DMS153 treated with DMSO at 0.1 percent for 48 hours (cell line): ENCODE results near the gene PLCXD3.
A peak's percentile ranks its signal among the peaks of the same experiment; 100 is the strongest.

ENCODE experiments used
- DNase-seq: peaks from one replicate; lab custom pipeline; 2025; ENCODE audit not compliant: unreplicated experiment; lab: John Stamatoyannopoulos, UW

PLCXD3 gene

DNA sequence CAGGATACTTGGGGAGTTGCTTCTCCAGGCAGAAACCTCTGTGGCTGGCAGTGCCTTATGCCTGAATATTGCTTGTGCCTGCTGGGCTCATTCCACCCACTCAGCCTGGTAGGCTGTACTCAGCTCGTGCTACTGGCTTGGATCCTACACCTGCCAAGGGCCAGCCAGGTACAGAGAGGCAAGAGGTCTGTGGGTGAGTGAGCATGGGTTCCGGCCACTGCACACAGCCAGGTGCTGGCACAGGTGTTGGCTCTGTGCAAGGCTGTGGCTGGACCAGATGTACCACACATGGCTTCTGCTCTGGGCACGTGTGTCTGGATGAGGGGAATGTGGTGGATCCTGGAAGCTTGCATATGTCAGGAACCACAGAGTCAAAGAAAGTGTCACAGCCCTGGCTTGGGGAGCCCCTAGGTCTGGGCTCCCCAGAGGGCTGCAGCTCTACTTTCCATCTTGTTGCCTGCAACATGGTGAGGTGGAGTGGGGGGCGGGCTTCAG is 220.4 kb downstream of the PLCXD3 start:
- DNase-seq, result no peak

DNA sequence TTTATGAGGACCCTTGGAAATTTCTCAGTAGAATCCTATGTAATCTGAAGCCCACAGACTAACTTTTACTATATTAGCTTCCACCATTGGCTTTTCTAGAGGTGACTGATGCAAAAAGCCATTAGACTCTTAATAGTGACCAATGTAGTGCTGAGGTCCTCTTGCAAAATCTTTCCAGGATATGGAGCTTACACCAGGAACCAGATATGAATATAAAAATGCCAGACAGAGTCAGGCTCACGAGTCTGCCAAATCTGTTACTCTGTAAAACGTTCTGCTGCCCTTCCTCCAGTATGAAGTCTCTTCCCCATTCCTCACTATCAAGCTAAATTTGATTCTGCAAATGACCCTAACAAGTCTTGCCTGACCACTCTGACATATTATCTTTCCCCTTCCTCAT is 223.7 kb downstream of the PLCXD3 start:
- DNase-seq, result no peak

DNA sequence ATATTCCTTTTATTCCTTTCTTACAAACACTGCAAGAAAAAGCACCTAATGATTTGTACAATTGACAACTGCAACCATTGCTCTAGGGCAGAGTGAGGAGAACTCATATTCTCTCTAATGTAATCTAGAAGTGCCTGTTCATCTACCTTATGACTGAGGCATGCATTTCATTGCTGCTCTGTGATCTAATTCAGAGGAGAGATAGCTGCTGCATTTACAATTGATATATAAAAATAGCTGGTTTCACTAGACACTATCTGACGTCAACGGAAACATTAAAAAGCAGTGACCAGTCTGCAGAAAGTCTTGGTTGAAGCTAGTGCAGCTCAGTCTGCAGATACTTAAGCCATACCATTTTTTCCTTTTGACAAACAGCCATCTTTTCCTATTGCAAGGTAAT is 224.2 kb downstream of the PLCXD3 start:
- no peak for DNase-seq

DNA sequence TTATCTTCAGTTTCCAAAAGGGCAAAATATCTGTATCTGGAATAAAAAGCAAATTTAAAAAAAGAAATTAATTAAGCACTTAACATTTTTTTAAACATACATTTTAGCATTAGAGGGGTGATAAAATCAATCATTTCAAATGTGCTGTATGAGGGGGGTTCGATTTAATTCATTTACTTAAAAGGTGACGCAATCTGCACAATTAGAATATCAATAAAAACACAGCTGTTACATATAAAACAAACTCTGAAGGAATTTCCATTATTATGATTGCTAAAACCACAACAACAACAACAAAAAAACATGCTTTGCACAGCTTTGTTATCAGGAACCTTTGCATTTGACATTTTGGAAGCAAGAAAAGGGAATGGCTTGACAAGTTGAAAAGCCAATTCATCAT is 225.5 kb downstream of the PLCXD3 start:
- no peak for DNase-seq

DNA sequence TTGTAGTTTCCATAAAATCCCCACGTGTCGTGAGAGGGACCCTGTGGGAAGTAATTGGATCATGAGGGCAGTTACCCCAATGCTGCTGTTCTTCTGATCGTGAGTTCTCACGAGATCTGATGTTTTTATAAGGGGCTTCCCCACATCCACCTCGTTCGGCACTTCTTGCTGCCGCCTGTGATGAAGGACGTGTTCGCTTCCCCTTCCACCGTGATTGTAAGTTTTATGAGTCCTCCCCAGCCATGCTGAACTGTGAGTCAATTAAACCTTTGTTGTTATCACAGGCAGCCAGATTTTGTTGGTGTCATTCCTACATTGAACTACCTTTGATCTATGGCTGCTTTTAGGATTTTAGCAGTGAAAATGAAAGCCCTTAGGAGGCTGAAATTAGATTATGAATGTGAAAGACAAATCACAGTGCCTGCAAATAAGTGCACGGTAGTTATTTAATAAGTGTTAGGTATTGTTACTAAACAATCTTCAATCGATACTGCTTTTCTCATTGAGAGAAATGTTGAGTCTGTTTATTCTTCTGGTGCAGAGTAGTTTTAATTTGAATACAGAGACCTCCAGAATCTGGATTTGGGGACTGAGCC is 229.1 kb downstream of the PLCXD3 start:
- DNase-seq, result no peak

DNA sequence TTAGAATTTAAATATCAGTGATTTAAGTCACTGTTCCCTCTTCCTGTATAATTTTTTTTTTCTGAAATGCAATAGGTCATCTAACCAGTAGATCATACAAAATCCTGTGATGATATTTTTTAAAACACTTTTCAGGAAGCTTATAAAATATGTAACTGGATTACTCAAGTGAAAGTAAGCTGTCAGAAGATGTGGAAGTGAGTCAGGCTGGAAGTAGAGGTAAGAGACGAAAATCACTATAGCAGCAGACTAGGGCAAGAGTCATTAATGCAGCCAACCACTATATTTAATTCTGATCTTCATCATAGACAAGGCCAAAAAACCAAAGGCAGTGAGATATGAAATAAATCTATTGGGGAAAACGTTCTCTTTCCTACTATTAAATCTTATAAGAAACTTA is 231.4 kb downstream of the PLCXD3 start:
- DNase-seq, result no peak

DNA sequence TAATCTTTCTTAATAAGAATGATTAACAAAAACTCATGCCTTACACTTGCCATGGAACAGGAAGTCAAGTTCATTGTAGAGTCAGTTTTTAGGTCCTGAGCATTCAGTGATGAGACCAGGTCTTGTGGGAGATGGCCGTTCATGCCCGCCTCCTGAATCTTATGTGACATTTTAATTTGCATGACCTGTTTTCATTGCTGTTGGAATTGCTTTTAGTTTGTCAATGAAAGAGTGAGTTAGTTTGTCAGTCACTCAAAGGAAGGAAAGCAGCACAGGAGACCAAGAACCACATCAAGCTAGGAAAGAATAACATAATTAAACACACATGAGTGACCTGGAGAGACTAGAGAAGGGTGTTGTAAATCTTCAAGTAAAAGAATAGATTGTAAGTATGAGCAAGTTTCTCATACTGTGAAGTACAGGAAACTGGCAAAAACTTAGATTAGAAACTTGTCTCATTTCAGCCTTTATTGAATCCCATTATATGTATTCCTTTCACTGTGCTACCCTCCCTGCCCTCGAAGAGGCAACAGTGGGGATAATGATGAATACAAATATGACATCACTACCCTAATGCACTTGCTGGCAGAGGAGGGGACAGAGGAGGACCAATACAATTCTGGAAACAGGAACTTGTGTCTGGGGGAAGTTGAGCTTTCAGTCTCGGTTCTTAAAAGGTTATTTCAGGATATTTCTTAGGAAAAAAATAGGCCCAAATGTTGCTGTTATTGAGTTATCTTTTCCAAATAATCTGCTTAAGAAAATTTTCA is 232.7 kb downstream of the PLCXD3 start:
- no peak for DNase-seq

DNA sequence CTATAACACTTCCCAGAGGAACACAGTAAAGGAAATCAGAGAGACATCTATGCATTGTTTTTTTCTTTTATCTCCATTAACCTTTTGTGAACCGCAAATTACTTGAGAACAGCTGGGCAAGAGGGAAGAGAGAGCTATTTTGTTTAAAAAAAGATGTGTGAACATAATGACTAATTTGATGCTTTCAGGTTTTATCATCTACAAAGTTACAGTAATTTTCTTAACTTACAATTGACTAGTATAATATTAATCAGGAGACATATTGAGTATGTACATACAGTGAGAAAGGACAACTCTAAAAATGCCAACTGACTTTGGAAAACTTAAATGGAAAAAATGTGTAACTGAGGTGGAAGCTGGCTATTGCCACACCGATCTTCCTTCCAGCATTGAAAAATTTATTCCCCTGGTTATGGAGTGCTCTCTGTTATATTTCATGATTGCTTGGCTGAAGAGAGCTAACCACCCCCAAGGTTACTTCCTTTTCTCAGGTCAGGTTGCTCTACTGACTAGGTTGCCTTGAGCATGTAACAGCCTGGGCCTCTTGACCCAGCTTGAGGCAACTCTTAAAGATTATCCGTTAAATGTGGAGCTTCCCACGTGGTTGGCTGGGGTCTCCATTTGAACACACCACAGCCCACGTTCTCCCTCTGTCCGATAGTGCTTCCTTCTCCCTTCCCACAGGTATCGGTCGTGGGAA is 234.4 kb downstream of the PLCXD3 start:
- no peak for DNase-seq

DNA sequence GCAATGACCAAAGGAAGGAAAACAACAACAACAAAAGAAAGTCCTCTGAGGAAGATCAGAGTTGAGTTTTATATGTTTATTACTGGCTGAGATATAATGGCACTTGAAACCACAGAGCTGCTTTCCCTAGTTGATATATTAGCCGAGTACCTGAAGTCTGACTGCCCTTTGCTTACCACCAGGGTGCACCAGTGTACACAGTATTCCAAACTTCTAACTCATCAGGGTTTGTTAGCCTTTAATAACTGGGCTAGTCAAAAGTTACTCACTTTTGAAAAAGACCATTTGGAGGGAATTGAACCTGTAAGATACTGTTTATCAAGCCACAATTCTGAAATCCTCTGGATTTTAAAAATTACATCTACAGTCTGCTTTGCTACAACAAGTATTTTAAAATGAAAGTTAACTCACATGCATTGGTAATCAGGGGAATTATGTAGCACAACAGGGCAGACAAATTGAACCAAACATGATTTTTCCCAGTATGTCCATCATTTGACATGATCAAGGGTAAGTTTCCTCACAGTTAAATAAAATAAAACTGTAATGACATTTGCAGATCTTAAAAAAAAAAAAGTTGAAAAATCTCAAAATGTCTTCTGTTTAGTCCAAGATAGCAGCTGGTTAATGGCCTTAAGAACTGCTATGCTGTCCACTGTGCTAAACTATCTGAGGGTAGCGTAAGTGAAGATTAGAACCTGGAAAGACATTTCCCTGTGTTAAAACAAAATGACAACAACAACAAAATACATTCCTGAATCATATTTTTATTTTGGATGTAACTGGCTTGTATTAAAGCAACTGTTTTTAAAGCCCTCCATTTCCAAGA is 239.8 kb downstream of the PLCXD3 start:
- DNase-seq, result peak; percentile 27

DNA sequence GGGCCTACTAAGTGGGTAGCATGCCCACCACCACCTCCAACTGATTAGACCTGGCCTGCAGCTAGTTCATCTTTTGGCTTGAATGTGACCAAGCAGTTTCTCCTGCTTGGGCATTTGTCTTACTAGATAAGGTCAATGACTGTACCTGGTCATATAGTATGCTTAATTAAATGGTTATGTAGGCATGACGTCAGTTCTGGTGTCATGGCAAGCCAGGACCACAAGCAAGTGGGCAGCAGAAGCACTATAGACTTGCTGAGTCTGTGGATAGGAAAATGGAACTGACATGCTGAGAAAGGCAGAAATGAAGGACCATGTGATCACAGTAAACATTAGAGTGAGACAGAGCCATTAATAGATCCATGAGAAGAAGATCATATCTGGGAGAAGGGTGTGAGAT is 241.5 kb downstream of the PLCXD3 start:
- DNase-seq, result no peak

DNA sequence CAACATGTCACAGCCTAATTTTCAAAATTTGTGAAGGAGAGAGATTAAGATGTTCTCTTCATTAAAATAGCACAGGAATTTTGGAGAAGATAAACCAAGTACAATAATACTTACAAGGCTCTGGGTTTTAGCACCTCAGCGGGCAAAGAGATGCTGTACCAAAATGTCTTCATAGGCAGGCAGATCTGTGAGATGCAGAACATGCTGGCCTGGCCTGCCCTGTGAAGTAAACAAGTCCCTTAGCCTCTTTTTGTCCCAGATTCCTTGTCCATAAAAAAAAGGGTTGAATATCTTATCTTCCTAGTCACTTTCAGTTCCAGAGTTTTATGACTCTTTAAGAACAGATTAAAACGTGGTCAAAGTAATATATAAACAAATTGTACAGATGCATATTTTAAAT is 244.0 kb downstream of the PLCXD3 start:
- DNase-seq, result no peak

DNA sequence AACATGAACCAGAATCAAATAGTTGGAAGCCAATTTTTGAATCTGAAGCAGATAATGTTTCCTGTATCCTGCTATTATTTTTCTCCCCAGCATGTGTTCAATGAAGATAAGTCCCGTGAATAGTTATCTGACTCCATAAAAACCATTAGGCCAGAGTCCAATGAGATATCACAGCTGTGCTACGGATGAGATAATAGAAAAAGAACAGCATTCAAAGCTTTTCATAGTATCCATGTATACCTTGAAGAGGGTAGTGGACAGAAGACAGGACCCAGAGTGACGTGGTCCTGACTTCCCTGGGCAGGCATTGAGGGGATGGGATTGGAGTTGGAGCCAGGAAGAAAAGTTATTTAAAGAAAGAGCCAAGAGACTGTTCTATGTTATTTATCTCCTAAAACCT is 246.4 kb downstream of the PLCXD3 start:
- DNase-seq, result no peak

DNA sequence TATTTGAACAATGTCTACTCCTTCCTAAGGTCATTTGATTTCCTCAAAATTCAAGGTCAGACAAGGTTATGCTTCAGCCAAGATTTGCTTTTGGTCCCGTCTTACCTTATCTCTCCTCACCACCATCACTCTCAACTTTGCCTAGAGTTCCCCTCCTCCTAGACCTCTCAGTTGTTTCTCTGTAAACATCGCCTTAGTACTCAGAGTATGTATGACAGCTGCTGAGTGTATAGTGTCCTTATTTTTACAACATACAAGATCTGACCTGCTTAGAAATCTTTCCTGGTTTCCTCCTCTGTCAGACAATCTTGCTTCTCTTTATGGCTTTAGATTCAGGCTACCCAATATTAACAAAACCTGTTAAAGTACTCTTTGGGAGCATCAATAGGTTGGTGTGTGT is 247.1 kb downstream of the PLCXD3 start:
- no peak for DNase-seq
